ENCODE results near the gene LEMD1. TPM values are rescaled to one million over a fixed set of nuclear protein-coding genes. Genes with fewer than 3 reads are reported as not detected.
"Not testable (repeated sequence)": the region's sequence is repeated elsewhere in the genome, so short reads cannot be mapped to it uniquely, and the experiment has no call there.

Gene LEMD1
- total RNA-seq, 1 donor from 2014 or later, result not detected

GRCh38 chr1:205370780-205371179 is 51.1 kb downstream of the LEMD1 start:
- no peak for ATAC-seq (ENCODE audit: poor library complexity)
- DNase-seq, result no peak
- intact Hi-C loops (cut with DNase I), result no loop called here

- intact Hi-C loops (cut with DNase I), result no loop called here
- no peak for ATAC-seq (ENCODE audit: poor library complexity)
Observed at GRCh38 chr1:205369701-205370123, 52.1 kb downstream of the LEMD1 start.

GRCh38 chr1:205368478-205368877 is 53.4 kb downstream of the LEMD1 start:
- ATAC-seq (ENCODE audit: poor library complexity) (no peak), DNase-seq (no peak)
- intact Hi-C loops (cut with DNase I), result no loop called here

More at GRCh38 chr1:205369701-205370123, 52.1 kb downstream of the LEMD1 start:
- DNase-seq, result no peak

- intact Hi-C loops (cut with DNase I), result no loop called here
- DNase-seq, result no peak
- ATAC-seq (ENCODE audit: poor library complexity), result no peak
Observed at GRCh38 chr1:205365945-205366463, 55.9 kb downstream of the LEMD1 start.

- DNase-seq; intact Hi-C loops (cut with DNase I); ATAC-seq (ENCODE audit: poor library complexity): not testable (repeated sequence)
Observed at GRCh38 chr1:205365086-205365485, 56.8 kb downstream of the LEMD1 start.

- no peak for ATAC-seq (ENCODE audit: poor library complexity)
- intact Hi-C loops (cut with DNase I), result no loop called here
Observed at GRCh38 chr1:205360891-205361290, 61.0 kb downstream of the LEMD1 start.

DNA sequence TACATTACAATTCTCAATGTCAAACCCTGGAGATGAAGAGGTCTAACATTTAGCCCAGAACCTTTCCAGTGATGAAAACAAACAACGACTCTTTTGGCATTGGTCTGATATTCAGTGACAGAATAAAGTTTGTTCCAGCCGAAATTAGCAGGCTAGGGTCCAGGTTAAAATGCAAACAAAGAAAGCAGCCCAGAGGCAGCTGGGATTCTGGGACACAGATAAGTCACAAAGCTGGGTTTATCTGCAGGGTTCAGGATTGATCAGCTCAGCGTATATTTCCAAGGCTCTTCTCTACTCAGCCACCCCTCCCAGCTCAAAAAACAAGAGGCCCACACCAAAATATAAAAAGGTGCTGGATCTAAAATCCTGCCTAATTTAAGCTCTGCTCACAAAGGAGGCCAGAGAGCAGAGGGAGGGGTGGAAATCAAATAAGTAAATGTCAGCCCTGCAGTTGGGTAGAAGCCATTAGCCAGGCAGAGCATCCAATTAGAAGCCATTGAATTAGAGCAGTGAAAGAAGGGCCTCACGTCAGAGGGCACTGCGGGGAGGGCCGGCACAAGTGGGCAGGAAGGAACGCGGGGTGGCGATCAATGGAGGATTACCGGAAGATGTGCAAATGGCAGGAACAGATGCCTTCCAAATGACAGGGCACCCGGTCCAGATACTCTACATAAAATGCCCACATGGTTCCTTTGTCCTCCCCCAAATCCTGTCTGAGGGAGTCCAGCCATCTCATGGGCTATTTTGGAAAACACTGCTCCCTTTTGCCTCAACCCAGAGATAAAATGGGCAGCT is 61.9 kb downstream of the LEMD1 start:
- ATAC-seq (ENCODE audit: poor library complexity) (no peak), DNase-seq (no peak)
- intact Hi-C loops (cut with DNase I), result loop anchor here (10.0 kb wide), 1 partner anchor 125 kb away; no protein-coding TSS in a partner anchor

More at GRCh38 chr1:205360891-205361290, 61.0 kb downstream of the LEMD1 start:
- DNase-seq, result no peak

DNA sequence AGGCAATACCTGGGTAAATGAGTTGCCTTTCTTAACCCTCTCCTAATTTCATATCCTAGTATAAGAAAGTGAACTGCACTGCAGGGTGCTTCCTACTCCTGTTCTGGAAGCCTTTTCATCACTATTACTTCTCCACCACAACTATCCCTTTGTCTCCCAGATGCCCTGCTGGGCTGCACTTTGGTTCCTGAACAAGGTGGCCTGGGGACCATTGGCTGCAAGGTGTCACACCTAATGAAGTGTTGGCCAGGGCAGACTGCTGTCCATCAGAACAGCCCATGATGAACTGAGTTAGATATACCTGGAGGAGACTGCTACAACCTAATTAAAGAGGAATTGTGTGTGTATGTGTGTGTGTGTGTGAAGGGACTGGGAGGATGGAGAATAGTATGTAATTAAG is 63.3 kb downstream of the LEMD1 start:
- no peak for DNase-seq
- intact Hi-C loops (cut with DNase I), result loop anchor here (10.0 kb wide), 1 partner anchor 126 kb away; no protein-coding TSS in a partner anchor

GRCh38 chr1:205357567-205357966 is 64.3 kb downstream of the LEMD1 start:
- ATAC-seq (ENCODE audit: poor library complexity) (no peak), DNase-seq (no peak)
- intact Hi-C loops (cut with DNase I), result loop anchor here (10.0 kb wide), 1 partner anchor 127 kb away; no protein-coding TSS in a partner anchor

More for the DNA sequence above, 63.3 kb downstream of the LEMD1 start:
- ATAC-seq (ENCODE audit: poor library complexity), result no peak

DNA sequence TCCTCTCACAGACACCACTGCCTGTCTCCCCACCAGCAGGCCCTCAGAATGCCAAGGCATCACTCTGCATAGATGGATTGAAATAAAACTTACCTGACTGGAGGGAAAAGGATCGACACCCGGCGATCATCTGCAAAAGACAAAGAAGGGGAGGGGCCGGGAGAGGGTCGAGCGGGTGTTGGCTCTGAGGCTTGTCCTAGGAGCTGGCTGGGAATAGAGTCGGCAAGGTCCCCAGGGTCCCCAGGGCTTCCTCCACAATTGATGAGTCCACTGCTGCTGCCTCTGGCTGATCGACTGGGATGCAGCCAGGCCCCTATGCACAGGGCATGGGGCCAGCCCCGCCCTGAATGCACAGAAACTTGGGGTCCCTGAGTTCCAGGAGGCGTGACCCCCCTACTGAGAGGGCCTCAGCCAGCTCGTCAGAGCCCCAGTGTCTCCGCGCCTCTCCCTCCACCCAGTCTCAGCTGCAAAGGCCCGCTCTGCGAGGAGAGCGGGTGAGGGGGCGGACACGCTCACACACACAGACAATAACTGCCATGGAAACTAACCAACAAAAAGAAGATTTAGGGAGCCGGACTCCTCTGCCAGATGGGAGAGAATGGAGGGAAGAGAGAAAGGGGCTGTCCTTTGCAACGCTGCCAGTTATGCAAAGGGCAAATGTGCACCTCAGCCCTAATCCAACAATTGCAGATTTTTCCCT is 65.3 kb downstream of the LEMD1 start, which contains the start of gene KLHDC8A:
Gene KLHDC8A, minus strand, starts transcription at position 483 of the 700 bp plus-strand sequence. CDS start 13,318 bp downstream, outside the sequence.
- DNase-seq, result no peak
- no peak for ATAC-seq (ENCODE audit: poor library complexity)
- intact Hi-C loops (cut with DNase I), result loop anchor here (10.0 kb wide), 1 partner anchor 128 kb away; no protein-coding TSS in a partner anchor

DNA sequence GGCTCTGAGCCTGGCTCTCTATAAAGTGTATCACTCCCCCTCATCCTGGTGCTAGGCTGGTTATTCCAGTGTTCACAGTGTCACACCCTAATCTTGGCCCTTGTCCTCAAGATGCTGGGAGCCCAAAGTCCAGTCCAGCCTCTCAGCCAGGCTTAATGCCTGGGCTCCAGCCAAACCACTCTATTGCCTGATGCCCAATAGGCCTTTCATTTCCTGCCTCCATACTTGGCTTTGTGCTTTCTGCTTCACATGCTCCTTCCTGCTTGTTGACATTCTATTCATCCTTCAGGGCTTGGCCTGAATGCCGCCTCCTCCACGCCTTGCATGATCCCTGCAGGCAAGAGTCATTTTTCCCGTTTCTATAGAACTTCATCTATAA is 66.8 kb downstream of the LEMD1 start:
- intact Hi-C loops (cut with DNase I), result loop anchor here (10.0 kb wide), 1 partner anchor 130 kb away; no protein-coding TSS in a partner anchor
- ATAC-seq (ENCODE audit: poor library complexity) (peak; percentile 43), DNase-seq (no peak)

DNA sequence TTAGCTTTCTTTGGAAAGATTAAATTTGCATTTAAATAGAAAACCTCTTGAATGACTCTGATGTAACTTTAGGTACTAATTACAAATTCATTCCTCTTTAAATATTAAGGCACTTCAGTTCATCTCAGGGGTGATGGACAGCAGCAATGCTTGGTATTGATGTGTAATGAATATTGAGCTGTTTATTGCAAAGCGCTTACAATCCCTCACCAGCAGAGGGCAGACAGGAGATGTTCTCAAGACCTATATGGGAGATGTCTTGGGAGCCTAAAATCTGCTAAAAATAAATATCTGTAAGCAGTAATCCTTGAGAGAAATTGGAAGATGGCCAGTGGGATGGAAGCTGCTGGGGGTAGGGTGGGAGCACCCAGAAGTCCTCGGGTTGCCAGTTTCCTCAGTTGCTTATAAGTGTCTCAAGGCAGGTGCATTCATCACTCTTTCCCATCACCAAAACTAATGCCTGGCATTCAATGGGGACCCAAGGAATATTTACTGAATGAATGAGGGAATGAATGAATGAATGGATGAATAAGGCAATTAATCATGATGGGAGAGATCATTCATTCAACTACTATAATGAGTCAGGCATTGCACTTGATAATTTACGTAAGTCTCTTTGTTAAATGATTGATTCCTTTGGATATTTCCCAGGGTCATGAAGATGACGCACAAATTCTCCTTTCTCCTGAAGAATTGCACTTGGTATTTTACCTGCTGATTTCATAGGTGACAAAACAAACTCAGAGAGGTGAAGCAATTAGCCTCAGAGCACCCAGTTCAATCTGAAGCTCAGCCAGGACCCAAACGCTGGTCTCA is 67.4 kb downstream of the LEMD1 start:
- ATAC-seq (ENCODE audit: poor library complexity) (peak; percentile 71), DNase-seq (no peak)
- intact Hi-C loops (cut with DNase I), result loop anchor here (10.0 kb wide), 1 partner anchor 130 kb away; no protein-coding TSS in a partner anchor

DNA sequence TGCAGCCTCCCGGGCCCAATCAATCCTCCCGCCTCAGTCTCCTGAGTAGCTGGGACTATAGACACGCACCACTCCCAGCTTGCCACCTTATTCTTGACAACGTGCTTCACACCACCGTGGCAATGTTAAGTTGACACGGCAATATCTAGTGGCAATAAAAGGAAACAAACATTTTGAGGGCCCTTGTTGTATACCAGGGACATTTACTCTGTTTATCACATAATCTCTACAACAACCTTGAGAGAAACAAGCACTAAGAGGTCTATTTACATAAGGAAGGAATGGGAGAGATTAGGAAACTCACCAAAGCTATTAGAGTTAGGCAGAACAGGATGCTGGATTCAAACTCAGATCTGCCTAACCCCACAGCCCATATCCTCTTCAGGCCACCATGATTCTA is 68.2 kb downstream of the LEMD1 start:
- ATAC-seq (ENCODE audit: poor library complexity), result no peak
- intact Hi-C loops (cut with DNase I), result loop anchor here (10.0 kb wide), 1 partner anchor 131 kb away; no protein-coding TSS in a partner anchor
- no peak for DNase-seq

- intact Hi-C loops (cut with DNase I), result loop anchor here (10.0 kb wide), 1 partner anchor 132 kb away; no protein-coding TSS in a partner anchor
- DNase-seq (no peak), ATAC-seq (ENCODE audit: poor library complexity) (no peak)
Observed at GRCh38 chr1:205353191-205353590, 68.7 kb downstream of the LEMD1 start.

GRCh38 chr1:205351984-205352713 is 69.7 kb downstream of the LEMD1 start:
- DNase-seq, result no peak
- no peak for ATAC-seq (ENCODE audit: poor library complexity)
- intact Hi-C loops (cut with DNase I), result loop anchor here (10.0 kb wide), 1 partner anchor 133 kb away; no protein-coding TSS in a partner anchor

- DNase-seq, result no peak
- no peak for ATAC-seq (ENCODE audit: poor library complexity)
- intact Hi-C loops (cut with DNase I), result loop anchor here (10.0 kb wide), 1 partner anchor 134 kb away; no protein-coding TSS in a partner anchor
Observed at GRCh38 chr1:205350691-205351141, 71.1 kb downstream of the LEMD1 start.

- intact Hi-C loops (cut with DNase I), result loop anchor here (10.0 kb wide), 1 partner anchor 135 kb away; no protein-coding TSS in a partner anchor
- DNase-seq (no peak), ATAC-seq (ENCODE audit: poor library complexity) (no peak)
Observed at GRCh38 chr1:205350124-205350523, 71.7 kb downstream of the LEMD1 start.
